ENCODE measurements around the gene C1QTNF5.
A peak's percentile ranks its signal among the peaks of the same experiment; 100 is the strongest.

C1QTNF5 gene

DNA sequence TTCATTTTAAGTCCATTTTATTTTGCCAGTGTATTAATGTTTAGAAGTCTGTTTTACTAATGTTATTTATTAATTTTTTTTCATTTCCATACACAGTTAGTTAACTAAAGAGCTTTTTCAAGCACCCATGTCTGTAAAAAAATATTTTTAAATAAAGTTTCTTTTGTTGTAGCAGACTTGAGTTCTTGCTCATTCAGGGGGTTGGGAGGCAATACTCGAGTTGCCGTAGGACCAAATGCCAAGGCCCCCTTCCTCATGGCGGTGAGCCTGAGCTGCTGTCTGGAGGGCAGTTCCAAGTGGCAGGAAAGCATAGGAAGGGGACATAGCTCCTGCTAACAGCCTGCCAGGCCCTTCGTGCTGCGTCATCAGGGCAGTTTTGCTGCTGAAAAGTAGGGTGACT lies 32.7 kb downstream of the C1QTNF5 start:
- H3K4ac ChIP-seq (ENCODE audit: low read depth, low read length), result no peak overlapping the region
- no peaks in the 10 kb centered on the region for H3K79me1 ChIP-seq (ENCODE audit: low read length)
- H4K91ac ChIP-seq (ENCODE audit: low read depth, low read length), result no peak overlapping the region
- no CpG with 5 or more reads among the region's 5 CpGs for WGBS (ENCODE audit: extremely low coverage, insufficient coverage, insufficient read length)
- no peak overlapping the region for H3K14ac ChIP-seq (ENCODE audit: low read length)
- H3K23ac ChIP-seq (ENCODE audit: low read length), result no peak overlapping the region
- H4K12ac ChIP-seq (ENCODE audit: low read depth, low read length), result no peak overlapping the region
- no peak overlapping the region for H2BK120ac ChIP-seq (ENCODE audit: insufficient read depth, low read length, poor library complexity)
- no peak overlapping the region for H2BK12ac ChIP-seq (ENCODE audit: low read length)
- H3K4me3 ChIP-seq (ENCODE audit: low read depth, low read length), result no peak overlapping the region
- no peak overlapping the region for H4K8ac ChIP-seq (ENCODE audit: low read depth, low read length)
- no peaks in the 10 kb centered on the region for H3K4me1 ChIP-seq (ENCODE audit: control insufficient read depth in 1 of 2, insufficient read depth in 2 of 2, low read length in 2 of 2)
- H2AK5ac ChIP-seq (ENCODE audit: low read length), result no peak overlapping the region
- no peaks in the 10 kb centered on the region for H3K79me2 ChIP-seq (ENCODE audit: control insufficient read depth, insufficient read depth, low read length, poor library complexity)
- no peaks in the 10 kb centered on the region for H3K9me3 ChIP-seq (ENCODE audit: insufficient read depth, low read depth, low read length)
- H2AFZ ChIP-seq (ENCODE audit: insufficient read depth, low read length, poor library complexity), result no peak overlapping the region
- DNase-seq, result no peak
- H2BK5ac ChIP-seq (ENCODE audit: low read depth, low read length, poor library complexity), result no peak overlapping the region
- H3K9ac ChIP-seq (ENCODE audit: low read length), result no peak overlapping the region
- H3K27me3 ChIP-seq (ENCODE audit: insufficient read depth, low read length), result no peaks in the 10 kb centered on the region
- no peak overlapping the region for H3K4me2 ChIP-seq (ENCODE audit: low read length)
- H3K27ac ChIP-seq (ENCODE audit: low read depth, low read length), result no peak overlapping the region
- no peak overlapping the region for H3K18ac ChIP-seq (ENCODE audit: low read length)
- peaks cover 53 to 70% of the 10 kb centered on the region in 2 experiments for H3K36me3 ChIP-seq (ENCODE audit: control insufficient read depth in 1 of 2, insufficient read depth in 2 of 2, low read length in 2 of 2)

DNA sequence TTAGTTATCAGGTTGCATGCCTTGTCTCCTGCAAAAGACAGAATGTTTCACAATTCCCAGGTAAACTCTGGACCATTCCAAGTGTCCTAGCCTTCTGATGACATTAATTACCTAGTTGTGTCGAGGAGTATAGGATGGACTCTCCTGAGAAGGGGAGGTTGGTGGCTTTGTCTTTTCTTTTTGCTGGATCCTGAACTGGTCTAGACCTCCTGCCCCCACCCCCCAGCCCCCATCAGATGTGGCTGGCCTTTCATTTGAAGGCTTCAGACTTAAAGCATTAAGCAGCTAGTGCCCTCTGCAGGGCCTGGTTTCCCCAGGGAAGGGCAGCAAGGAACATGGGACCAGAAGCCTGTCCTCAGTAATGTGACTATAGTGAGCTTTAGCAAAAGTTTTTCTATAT lies 33.5 kb downstream of the C1QTNF5 start:
- Histone ChIP-seq H3K18ac (ENCODE audit: low read length) (no peak overlapping the region), H3K36me3 (ENCODE audit: control insufficient read depth in 1 of 2, insufficient read depth in 2 of 2, low read length in 2 of 2) (peaks cover 48 to 67% of the 10 kb centered on the region in 2 experiments), H3K14ac (ENCODE audit: low read length) (no peak overlapping the region), H3K27me3 (ENCODE audit: insufficient read depth, low read length) (no peaks in the 10 kb centered on the region), H2BK120ac (ENCODE audit: insufficient read depth, low read length, poor library complexity) (no peak overlapping the region), H2AFZ (ENCODE audit: insufficient read depth, low read length, poor library complexity) (no peak overlapping the region), H3K23ac (ENCODE audit: low read length) (no peak overlapping the region), H2BK5ac (ENCODE audit: low read depth, low read length, poor library complexity) (no peak overlapping the region), H4K8ac (ENCODE audit: low read depth, low read length) (no peak overlapping the region), H4K91ac (ENCODE audit: low read depth, low read length) (no peak overlapping the region), H2AK5ac (ENCODE audit: low read length) (no peak overlapping the region), H3K27ac (ENCODE audit: low read depth, low read length) (no peak overlapping the region), H3K79me2 (ENCODE audit: control insufficient read depth, insufficient read depth, low read length, poor library complexity) (no peaks in the 10 kb centered on the region), H3K9me3 (ENCODE audit: insufficient read depth, low read depth, low read length) (no peaks in the 10 kb centered on the region), H3K9ac (ENCODE audit: low read length) (no peak overlapping the region), H3K4me2 (ENCODE audit: low read length) (no peak overlapping the region), H3K79me1 (ENCODE audit: low read length) (no peaks in the 10 kb centered on the region), H3K4me1 (ENCODE audit: control insufficient read depth in 1 of 2, insufficient read depth in 2 of 2, low read length in 2 of 2) (no peaks in the 10 kb centered on the region), H4K12ac (ENCODE audit: low read depth, low read length) (no peak overlapping the region), H3K4me3 (ENCODE audit: low read depth, low read length) (no peak overlapping the region), H3K4ac (ENCODE audit: low read depth, low read length) (no peak overlapping the region), H2BK12ac (ENCODE audit: low read length) (no peak overlapping the region)
- WGBS (ENCODE audit: extremely low coverage, insufficient coverage, insufficient read length), result no CpG with 5 or more reads among the region's 1 CpG
- DNase-seq, result peak in 1 of 2 donors; percentile 31

DNA sequence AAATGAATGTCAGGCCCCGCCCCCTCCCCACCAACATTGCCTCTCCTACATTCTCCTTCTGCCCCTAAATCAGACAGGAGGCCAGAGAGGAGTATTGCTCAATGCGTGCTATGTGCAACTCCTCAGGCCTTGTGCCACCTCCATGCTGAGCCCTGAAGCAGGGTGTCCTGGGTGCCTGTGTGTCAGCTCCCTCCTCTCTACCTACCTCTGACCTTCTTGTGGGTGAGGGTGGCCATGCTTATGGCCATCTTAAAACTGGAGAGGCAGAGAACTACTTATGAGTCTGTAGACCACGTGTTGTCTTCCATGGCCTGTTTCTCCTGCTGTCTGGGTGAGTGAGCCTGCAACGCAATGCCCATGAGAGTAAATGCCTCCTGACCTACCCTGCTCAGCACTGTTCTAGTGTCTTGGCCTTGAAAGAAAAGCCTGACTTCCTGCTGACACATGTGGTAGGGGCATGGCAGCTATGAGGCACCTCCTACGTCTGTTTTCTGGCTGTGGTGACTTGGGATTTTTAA lies 34.3 kb downstream of the C1QTNF5 start:
- Histone ChIP-seq H4K8ac (ENCODE audit: low read depth, low read length) (no peak overlapping the region), H4K12ac (ENCODE audit: low read depth, low read length) (no peak overlapping the region), H3K23ac (ENCODE audit: low read length) (no peak overlapping the region), H3K9ac (ENCODE audit: low read length) (no peak overlapping the region), H3K18ac (ENCODE audit: low read length) (no peak overlapping the region), H3K27me3 (ENCODE audit: insufficient read depth, low read length) (no peaks in the 10 kb centered on the region), H2BK12ac (ENCODE audit: low read length) (no peak overlapping the region), H3K36me3 (ENCODE audit: control insufficient read depth in 1 of 2, insufficient read depth in 2 of 2, low read length in 2 of 2) (peaks cover 45 to 65% of the 10 kb centered on the region in 2 experiments), H2BK5ac (ENCODE audit: low read depth, low read length, poor library complexity) (no peak overlapping the region), H3K4me2 (ENCODE audit: low read length) (no peak overlapping the region), H3K4me1 (ENCODE audit: control insufficient read depth in 1 of 2, insufficient read depth in 2 of 2, low read length in 2 of 2) (no peaks in the 10 kb centered on the region), H3K4me3 (ENCODE audit: low read depth, low read length) (no peak overlapping the region), H3K27ac (ENCODE audit: low read depth, low read length) (no peak overlapping the region), H3K14ac (ENCODE audit: low read length) (no peak overlapping the region), H3K79me1 (ENCODE audit: low read length) (no peaks in the 10 kb centered on the region), H2BK120ac (ENCODE audit: insufficient read depth, low read length, poor library complexity) (no peak overlapping the region), H4K91ac (ENCODE audit: low read depth, low read length) (no peak overlapping the region), H3K79me2 (ENCODE audit: control insufficient read depth, insufficient read depth, low read length, poor library complexity) (no peaks in the 10 kb centered on the region), H3K4ac (ENCODE audit: low read depth, low read length) (no peak overlapping the region), H3K9me3 (ENCODE audit: insufficient read depth, low read depth, low read length) (no peaks in the 10 kb centered on the region), H2AFZ (ENCODE audit: insufficient read depth, low read length, poor library complexity) (no peak overlapping the region), H2AK5ac (ENCODE audit: low read length) (no peak overlapping the region)
- DNase-seq, result peak in 1 of 2 donors; percentile 37
- no CpG with 5 or more reads among the region's 5 CpGs for WGBS (ENCODE audit: extremely low coverage, insufficient coverage, insufficient read length)

DNA sequence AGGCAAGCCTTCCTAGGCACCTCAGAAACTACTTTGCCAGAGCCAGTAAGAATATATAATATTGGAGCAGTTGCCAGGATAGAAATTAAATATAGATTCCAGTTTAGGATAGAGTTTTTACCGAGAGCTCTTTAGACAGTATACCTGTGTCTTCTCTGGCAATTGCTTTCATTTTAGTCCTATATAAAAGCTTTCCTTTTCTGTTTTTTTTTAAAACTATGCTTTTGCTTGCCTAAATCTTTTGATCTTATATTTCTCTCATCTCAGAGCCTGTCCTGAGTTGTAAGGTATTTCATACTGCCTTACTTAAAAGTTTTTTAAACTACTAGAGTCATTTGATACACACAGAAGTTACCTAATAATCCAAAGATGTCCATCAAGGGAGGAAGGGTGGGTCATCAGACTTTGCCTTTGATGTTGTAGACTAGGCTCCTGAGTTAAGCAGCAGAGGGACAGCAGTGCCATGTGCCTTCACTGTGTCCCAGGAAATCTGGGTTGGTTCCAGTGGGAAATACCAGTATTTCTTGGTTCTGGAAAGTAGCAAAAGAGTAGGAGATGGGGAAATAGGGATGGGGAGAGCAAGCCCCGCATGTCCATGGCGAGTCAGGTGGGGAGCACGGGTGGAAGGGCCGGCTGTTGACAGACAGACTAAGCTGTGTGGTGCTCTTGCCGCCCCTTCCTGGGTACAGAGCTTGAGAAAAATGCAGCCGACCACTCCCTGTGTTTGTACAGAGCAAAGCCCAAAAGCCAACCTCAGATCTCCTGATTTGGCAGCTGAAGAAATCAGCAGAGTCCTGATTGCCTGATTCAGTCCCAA lies 34.9 kb downstream of the C1QTNF5 start:
- no peak for DNase-seq
- H3K27me3 ChIP-seq (ENCODE audit: insufficient read depth, low read length), result no peaks in the 10 kb centered on the region
- H3K9me3 ChIP-seq (ENCODE audit: insufficient read depth, low read depth, low read length), result no peaks in the 10 kb centered on the region
- no peak overlapping the region for H3K27ac ChIP-seq (ENCODE audit: low read depth, low read length)
- no peaks in the 10 kb centered on the region for H3K79me1 ChIP-seq (ENCODE audit: low read length)
- H2AFZ ChIP-seq (ENCODE audit: insufficient read depth, low read length, poor library complexity), result no peak overlapping the region
- H4K12ac ChIP-seq (ENCODE audit: low read depth, low read length), result no peak overlapping the region
- no peak overlapping the region for H4K8ac ChIP-seq (ENCODE audit: low read depth, low read length)
- peaks cover 39 to 59% of the 10 kb centered on the region in 2 experiments for H3K36me3 ChIP-seq (ENCODE audit: control insufficient read depth in 1 of 2, insufficient read depth in 2 of 2, low read length in 2 of 2)
- H2BK5ac ChIP-seq (ENCODE audit: low read depth, low read length, poor library complexity), result no peak overlapping the region
- no peak overlapping the region for H3K4ac ChIP-seq (ENCODE audit: low read depth, low read length)
- no peak overlapping the region for H3K4me2 ChIP-seq (ENCODE audit: low read length)
- no CpG with 5 or more reads among the region's 7 CpGs for WGBS (ENCODE audit: extremely low coverage, insufficient coverage, insufficient read length)
- H3K4me3 ChIP-seq (ENCODE audit: low read depth, low read length), result no peak overlapping the region
- no peak overlapping the region for H4K91ac ChIP-seq (ENCODE audit: low read depth, low read length)
- no peak overlapping the region for H2BK120ac ChIP-seq (ENCODE audit: insufficient read depth, low read length, poor library complexity)
- H3K23ac ChIP-seq (ENCODE audit: low read length), result no peak overlapping the region
- H3K79me2 ChIP-seq (ENCODE audit: control insufficient read depth, insufficient read depth, low read length, poor library complexity), result no peaks in the 10 kb centered on the region
- H2AK5ac ChIP-seq (ENCODE audit: low read length), result no peak overlapping the region
- H3K18ac ChIP-seq (ENCODE audit: low read length), result no peak overlapping the region
- H2BK12ac ChIP-seq (ENCODE audit: low read length), result no peak overlapping the region
- no peaks in the 10 kb centered on the region for H3K4me1 ChIP-seq (ENCODE audit: control insufficient read depth in 1 of 2, insufficient read depth in 2 of 2, low read length in 2 of 2)
- no peak overlapping the region for H3K9ac ChIP-seq (ENCODE audit: low read length)
- no peak overlapping the region for H3K14ac ChIP-seq (ENCODE audit: low read length)
